Testis (tissue), 2 donors: ENCODE results near the gene MCCD1.

Source experiments
- CTCF ChIP-seq, 3 experiments: fragments of 450-650 bp in 2 of 3; fragments of 200-600 bp in 1 of 3; sonication (generic) in 1 of 3; IDR thresholded peaks; one replicate each; pipeline ENCODE4 v1.5.1; 2016 to 2019; ENCODE audit warnings: antibody characterized with exemption in 3 of 3, mild to moderate bottlenecking in 2 of 3, moderate library complexity in 1 of 3
- POLR2A ChIP-seq: fragments of 450-650 bp; IDR thresholded peaks from one replicate; pipeline ENCODE4 v1.6.1; 2017; ENCODE audit warnings: antibody characterized with exemption, mild to moderate bottlenecking, moderate library complexity

GRCh38 chr6:31540640-31541039, 11.9 kb downstream of the MCCD1 start:
- TF ChIP-seq CTCF (IDR thresholded peaks at IDR 0.05): no peak
- TF ChIP-seq POLR2A: no peak
